ENCODE results near the gene HSD17B7. TPM values are rescaled to one million over a fixed set of nuclear protein-coding genes. Genes with fewer than 3 reads are reported as not detected.

The HSD17B7 gene
- polyA plus RNA-seq, 1 donor (not counting 4 experiments of a cell fraction or from before 2014, with no cell fraction given), result 44.7 TPM

DNA sequence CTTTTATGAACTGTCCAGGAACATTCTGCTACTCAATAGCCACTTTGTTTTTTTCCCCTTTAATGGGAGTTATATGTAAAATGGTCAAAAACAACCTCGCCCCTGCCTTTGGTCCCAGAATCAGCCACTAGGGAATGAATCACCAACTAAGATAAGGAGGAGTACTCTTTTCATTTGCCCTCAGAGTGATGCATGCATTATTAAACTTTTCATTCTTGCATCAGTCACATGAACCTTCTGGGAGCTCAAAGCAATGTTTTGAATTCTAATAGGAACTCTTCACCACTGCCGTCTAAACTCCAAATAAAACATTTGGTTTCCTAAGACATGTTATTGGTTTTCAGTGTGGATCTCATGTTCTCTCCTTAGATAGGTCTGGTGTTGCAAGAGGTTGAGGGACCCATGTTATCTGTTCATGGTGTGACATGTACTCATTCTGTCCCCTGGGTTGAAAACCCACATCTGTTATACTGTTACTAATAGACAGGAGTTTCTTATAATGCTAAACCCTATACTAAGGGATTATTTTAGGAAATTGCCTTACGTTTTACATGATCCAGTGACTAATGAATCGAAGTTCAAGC, 17.8 kb upstream of the HSD17B7 start:
- H3K36me3 ChIP-seq (ENCODE audit: control insufficient read depth in 2 of 2, extremely low read depth in 1 of 2, insufficient read depth in 2 of 2, low read length in 2 of 2), result no peaks in the 10 kb centered on the region
- H3K9ac ChIP-seq (ENCODE audit: control insufficient read depth, extremely low read depth, insufficient read depth, low read length), result no peak overlapping the region
- DNase-seq (ENCODE audit: low read depth, low spot score) (no peak), FAIRE-seq (no peak)
- dilution Hi-C loops (cut with MboI; ENCODE audit: extremely low pct_ligation_motif_present, low sequenced_read_pairs), result no loop called here
- H3K27me3 ChIP-seq (ENCODE audit: control insufficient read depth, extremely low read depth, insufficient read depth, low read length), result no peaks in the 10 kb centered on the region
- H2AFZ ChIP-seq (ENCODE audit: control insufficient read depth, low read length), result no peak overlapping the region
- no peak overlapping the region for H3K4me2 ChIP-seq (ENCODE audit: control insufficient read depth, extremely low read depth, insufficient read depth, low read depth, low read length)
- no peaks in the 10 kb centered on the region for H3K9me3 ChIP-seq (ENCODE audit: control insufficient read depth, low read depth, low read length)
- no peaks in the 10 kb centered on the region for H3K79me2 ChIP-seq (ENCODE audit: control insufficient read depth, insufficient read depth, low read length)
- no peak for TF ChIP-seq EZH2 (IDR thresholded peaks at IDR 0.05; ENCODE audit: low read length)
- TF ChIP-seq, protein P1, sequence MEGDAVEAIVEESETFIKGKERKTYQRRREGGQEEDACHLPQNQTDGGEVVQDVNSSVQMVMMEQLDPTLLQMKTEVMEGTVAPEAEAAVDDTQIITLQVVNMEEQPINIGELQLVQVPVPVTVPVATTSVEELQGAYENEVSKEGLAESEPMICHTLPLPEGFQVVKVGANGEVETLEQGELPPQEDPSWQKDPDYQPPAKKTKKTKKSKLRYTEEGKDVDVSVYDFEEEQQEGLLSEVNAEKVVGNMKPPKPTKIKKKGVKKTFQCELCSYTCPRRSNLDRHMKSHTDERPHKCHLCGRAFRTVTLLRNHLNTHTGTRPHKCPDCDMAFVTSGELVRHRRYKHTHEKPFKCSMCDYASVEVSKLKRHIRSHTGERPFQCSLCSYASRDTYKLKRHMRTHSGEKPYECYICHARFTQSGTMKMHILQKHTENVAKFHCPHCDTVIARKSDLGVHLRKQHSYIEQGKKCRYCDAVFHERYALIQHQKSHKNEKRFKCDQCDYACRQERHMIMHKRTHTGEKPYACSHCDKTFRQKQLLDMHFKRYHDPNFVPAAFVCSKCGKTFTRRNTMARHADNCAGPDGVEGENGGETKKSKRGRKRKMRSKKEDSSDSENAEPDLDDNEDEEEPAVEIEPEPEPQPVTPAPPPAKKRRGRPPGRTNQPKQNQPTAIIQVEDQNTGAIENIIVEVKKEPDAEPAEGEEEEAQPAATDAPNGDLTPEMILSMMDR (optimal IDR thresholded peaks at IDR 0.05 in 1 of 3, IDR thresholded peaks at IDR 0.05 in 1 of 3, conservative IDR thresholded peaks at IDR 0.05 in 1 of 3; ENCODE audit: extremely low read depth in 1 of 3, insufficient read depth in 2 of 3, low read length in 3 of 3), result no peak
- H4K20me1 ChIP-seq (ENCODE audit: control insufficient read depth, extremely low read depth, insufficient read depth, low read length), result no peaks in the 10 kb centered on the region
- H3K27ac ChIP-seq (ENCODE audit: control insufficient read depth, insufficient read depth, low read length), result no peak overlapping the region
- no peaks in the 10 kb centered on the region for H3K4me1 ChIP-seq (ENCODE audit: control insufficient read depth, extremely low read depth, insufficient read depth, low read length)
- H3K9me1 ChIP-seq (ENCODE audit: control insufficient read depth, extremely low read depth, insufficient read depth, low read length), result no peaks in the 10 kb centered on the region
- no peak overlapping the region for H3K4me3 ChIP-seq (ENCODE audit: control insufficient read depth in 2 of 3, extremely low read depth in 1 of 3, insufficient read depth in 2 of 3, low read depth in 1 of 3, low read length in 3 of 3)

DNA sequence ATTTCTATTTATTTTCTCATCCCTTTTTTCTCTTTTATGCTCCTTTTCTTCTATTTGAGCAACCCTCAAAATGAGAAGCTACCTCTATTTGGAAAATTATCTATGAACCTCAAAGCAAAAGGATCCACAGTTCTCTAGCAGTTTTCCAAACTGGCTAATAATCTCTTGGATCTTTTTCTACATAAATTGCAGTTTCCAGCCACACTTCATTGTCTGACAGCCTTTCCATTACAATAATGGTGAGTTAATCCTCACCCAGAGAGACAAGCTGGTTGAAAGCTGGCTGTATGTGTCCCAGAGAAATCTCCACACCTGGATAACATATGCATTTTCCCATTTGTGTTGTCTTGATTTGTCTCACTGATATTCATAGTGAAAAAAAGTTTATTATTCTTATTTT, 16.5 kb upstream of the HSD17B7 start:
- Histone ChIP-seq H3K27ac (ENCODE audit: control insufficient read depth, insufficient read depth, low read length) (no peak overlapping the region), H3K27me3 (ENCODE audit: control insufficient read depth, extremely low read depth, insufficient read depth, low read length) (no peaks in the 10 kb centered on the region), H3K36me3 (ENCODE audit: control insufficient read depth in 2 of 2, extremely low read depth in 1 of 2, insufficient read depth in 2 of 2, low read length in 2 of 2) (no peaks in the 10 kb centered on the region), H3K4me3 (ENCODE audit: control insufficient read depth in 2 of 3, extremely low read depth in 1 of 3, insufficient read depth in 2 of 3, low read depth in 1 of 3, low read length in 3 of 3) (no peak overlapping the region), H3K4me1 (ENCODE audit: control insufficient read depth, extremely low read depth, insufficient read depth, low read length) (no peaks in the 10 kb centered on the region), H3K9ac (ENCODE audit: control insufficient read depth, extremely low read depth, insufficient read depth, low read length) (no peak overlapping the region), H3K4me2 (ENCODE audit: control insufficient read depth, extremely low read depth, insufficient read depth, low read depth, low read length) (no peak overlapping the region), H3K9me1 (ENCODE audit: control insufficient read depth, extremely low read depth, insufficient read depth, low read length) (no peaks in the 10 kb centered on the region), H3K79me2 (ENCODE audit: control insufficient read depth, insufficient read depth, low read length) (no peaks in the 10 kb centered on the region), H3K9me3 (ENCODE audit: control insufficient read depth, low read depth, low read length) (no peaks in the 10 kb centered on the region), H2AFZ (ENCODE audit: control insufficient read depth, low read length) (no peak overlapping the region), H4K20me1 (ENCODE audit: control insufficient read depth, extremely low read depth, insufficient read depth, low read length) (no peaks in the 10 kb centered on the region)
- TF ChIP-seq EZH2 (IDR thresholded peaks at IDR 0.05; ENCODE audit: low read length), result no peak
- TF ChIP-seq, protein P1 (optimal IDR thresholded peaks at IDR 0.05 in 1 of 3, IDR thresholded peaks at IDR 0.05 in 1 of 3, conservative IDR thresholded peaks at IDR 0.05 in 1 of 3; ENCODE audit: extremely low read depth in 1 of 3, insufficient read depth in 2 of 3, low read length in 3 of 3), result no peak
- dilution Hi-C loops (cut with MboI; ENCODE audit: extremely low pct_ligation_motif_present, low sequenced_read_pairs), result no loop called here
- FAIRE-seq (no peak), DNase-seq (ENCODE audit: low read depth, low spot score) (no peak)

All from keratinocyte (primary cell).